ENCODE data around the gene GMDS.

GMDS gene

GRCh38 chr6:1809291-1809988, 436.0 kb downstream of the GMDS start:
- no peaks in the 10 kb centered on the region for H3K4me1 ChIP-seq (ENCODE audit: control insufficient read depth in 2 of 2, insufficient read depth in 2 of 2, low read length in 2 of 2)
- no peak overlapping the region for H3K4me3 ChIP-seq (ENCODE audit: low read length in 2 of 2)
- H3K9me3 ChIP-seq (ENCODE audit: control insufficient read depth in 2 of 2, low read length in 2 of 2), result no peaks in the 10 kb centered on the region
- no peaks in the 10 kb centered on the region for H3K36me3 ChIP-seq (ENCODE audit: control insufficient read depth in 2 of 2, insufficient read depth in 2 of 2, low read length in 2 of 2)
- no peak overlapping the region for H3K27ac ChIP-seq (ENCODE audit: low read depth in 2 of 2, low read length in 2 of 2)
- no peaks in the 10 kb centered on the region for H3K27me3 ChIP-seq (ENCODE audit: control insufficient read depth in 2 of 2, insufficient read depth in 2 of 2, low read length in 2 of 2)
- H3K9ac ChIP-seq (ENCODE audit: low read depth in 1 of 2, low read length in 2 of 2), result no peak overlapping the region

- no peak overlapping the region for H3K27ac ChIP-seq (ENCODE audit: low read depth in 2 of 2, low read length in 2 of 2)
- H3K4me3 ChIP-seq (ENCODE audit: low read length in 2 of 2), result no peak overlapping the region
- no peaks in the 10 kb centered on the region for H3K36me3 ChIP-seq (ENCODE audit: control insufficient read depth in 2 of 2, insufficient read depth in 2 of 2, low read length in 2 of 2)
- H3K9me3 ChIP-seq (ENCODE audit: control insufficient read depth in 2 of 2, low read length in 2 of 2), result no peaks in the 10 kb centered on the region
- no peaks in the 10 kb centered on the region for H3K27me3 ChIP-seq (ENCODE audit: control insufficient read depth in 2 of 2, insufficient read depth in 2 of 2, low read length in 2 of 2)
- no peaks in the 10 kb centered on the region for H3K4me1 ChIP-seq (ENCODE audit: control insufficient read depth in 2 of 2, insufficient read depth in 2 of 2, low read length in 2 of 2)
- no peak overlapping the region for H3K9ac ChIP-seq (ENCODE audit: low read depth in 1 of 2, low read length in 2 of 2)
Observed at GRCh38 chr6:1806935-1807334, 438.5 kb downstream of the GMDS start.

GRCh38 chr6:1802491-1803395, 442.7 kb downstream of the GMDS start:
- Histone ChIP-seq H3K9ac (ENCODE audit: low read depth in 1 of 2, low read length in 2 of 2) (no peak overlapping the region), H3K27me3 (ENCODE audit: control insufficient read depth in 2 of 2, insufficient read depth in 2 of 2, low read length in 2 of 2) (no peaks in the 10 kb centered on the region), H3K4me3 (ENCODE audit: low read length in 2 of 2) (no peak overlapping the region), H3K27ac (ENCODE audit: low read depth in 2 of 2, low read length in 2 of 2) (no peak overlapping the region), H3K9me3 (ENCODE audit: control insufficient read depth in 2 of 2, low read length in 2 of 2) (no peaks in the 10 kb centered on the region), H3K4me1 (ENCODE audit: control insufficient read depth in 2 of 2, insufficient read depth in 2 of 2, low read length in 2 of 2) (no peaks in the 10 kb centered on the region), H3K36me3 (ENCODE audit: control insufficient read depth in 2 of 2, insufficient read depth in 2 of 2, low read length in 2 of 2) (no peaks in the 10 kb centered on the region)

GRCh38 chr6:1801401-1801800, 444.0 kb downstream of the GMDS start:
- no peak overlapping the region for H3K27ac ChIP-seq (ENCODE audit: low read depth in 2 of 2, low read length in 2 of 2)
- H3K9me3 ChIP-seq (ENCODE audit: control insufficient read depth in 2 of 2, low read length in 2 of 2), result no peaks in the 10 kb centered on the region
- H3K4me3 ChIP-seq (ENCODE audit: low read length in 2 of 2), result no peak overlapping the region
- H3K4me1 ChIP-seq (ENCODE audit: control insufficient read depth in 2 of 2, insufficient read depth in 2 of 2, low read length in 2 of 2), result peaks cover 0 to 4% of the 10 kb centered on the region in 2 donors
- no peak overlapping the region for H3K9ac ChIP-seq (ENCODE audit: low read depth in 1 of 2, low read length in 2 of 2)
- no peaks in the 10 kb centered on the region for H3K27me3 ChIP-seq (ENCODE audit: control insufficient read depth in 2 of 2, insufficient read depth in 2 of 2, low read length in 2 of 2)
- no peaks in the 10 kb centered on the region for H3K36me3 ChIP-seq (ENCODE audit: control insufficient read depth in 2 of 2, insufficient read depth in 2 of 2, low read length in 2 of 2)

GRCh38 chr6:1800845-1801244, 444.6 kb downstream of the GMDS start:
- no peaks in the 10 kb centered on the region for H3K9me3 ChIP-seq (ENCODE audit: control insufficient read depth in 2 of 2, low read length in 2 of 2)

GRCh38 chr6:1798965-1799325, 446.5 kb downstream of the GMDS start:
- H3K36me3 ChIP-seq (ENCODE audit: control insufficient read depth in 2 of 2, insufficient read depth in 2 of 2, low read length in 2 of 2), result no peaks in the 10 kb centered on the region
- peaks cover 0 to 4% of the 10 kb centered on the region in 2 donors for H3K4me1 ChIP-seq (ENCODE audit: control insufficient read depth in 2 of 2, insufficient read depth in 2 of 2, low read length in 2 of 2)
- H3K4me3 ChIP-seq (ENCODE audit: low read length in 2 of 2), result no peak overlapping the region
- H3K9ac ChIP-seq (ENCODE audit: low read depth in 1 of 2, low read length in 2 of 2), result no peak overlapping the region
- no peaks in the 10 kb centered on the region for H3K27me3 ChIP-seq (ENCODE audit: control insufficient read depth in 2 of 2, insufficient read depth in 2 of 2, low read length in 2 of 2)
- H3K27ac ChIP-seq (ENCODE audit: low read depth in 2 of 2, low read length in 2 of 2), result no peak overlapping the region
- H3K9me3 ChIP-seq (ENCODE audit: control insufficient read depth in 2 of 2, low read length in 2 of 2), result no peaks in the 10 kb centered on the region

More at GRCh38 chr6:1800845-1801244, 444.6 kb downstream of the GMDS start:
- Histone ChIP-seq H3K4me3 (ENCODE audit: low read length in 2 of 2) (no peak overlapping the region), H3K27me3 (ENCODE audit: control insufficient read depth in 2 of 2, insufficient read depth in 2 of 2, low read length in 2 of 2) (no peaks in the 10 kb centered on the region), H3K27ac (ENCODE audit: low read depth in 2 of 2, low read length in 2 of 2) (no peak overlapping the region), H3K9ac (ENCODE audit: low read depth in 1 of 2, low read length in 2 of 2) (no peak overlapping the region), H3K4me1 (ENCODE audit: control insufficient read depth in 2 of 2, insufficient read depth in 2 of 2, low read length in 2 of 2) (peaks cover 0 to 4% of the 10 kb centered on the region in 2 donors), H3K36me3 (ENCODE audit: control insufficient read depth in 2 of 2, insufficient read depth in 2 of 2, low read length in 2 of 2) (no peaks in the 10 kb centered on the region)

GRCh38 chr6:1798303-1798964, 447.0 kb downstream of the GMDS start:
- H3K9ac ChIP-seq (ENCODE audit: low read depth in 1 of 2, low read length in 2 of 2), result no peak overlapping the region
- peaks cover 0 to 4% of the 10 kb centered on the region in 2 donors for H3K4me1 ChIP-seq (ENCODE audit: control insufficient read depth in 2 of 2, insufficient read depth in 2 of 2, low read length in 2 of 2)
- no peaks in the 10 kb centered on the region for H3K36me3 ChIP-seq (ENCODE audit: control insufficient read depth in 2 of 2, insufficient read depth in 2 of 2, low read length in 2 of 2)
- no peaks in the 10 kb centered on the region for H3K27me3 ChIP-seq (ENCODE audit: control insufficient read depth in 2 of 2, insufficient read depth in 2 of 2, low read length in 2 of 2)
- H3K9me3 ChIP-seq (ENCODE audit: control insufficient read depth in 2 of 2, low read length in 2 of 2), result no peaks in the 10 kb centered on the region
- H3K27ac ChIP-seq (ENCODE audit: low read depth in 2 of 2, low read length in 2 of 2), result no peak overlapping the region
- no peak overlapping the region for H3K4me3 ChIP-seq (ENCODE audit: low read length in 2 of 2)

GRCh38 chr6:1797801-1798200, 447.6 kb downstream of the GMDS start:
- Histone ChIP-seq H3K27me3 (ENCODE audit: control insufficient read depth in 2 of 2, insufficient read depth in 2 of 2, low read length in 2 of 2) (no peaks in the 10 kb centered on the region), H3K27ac (ENCODE audit: low read depth in 2 of 2, low read length in 2 of 2) (no peak overlapping the region), H3K4me3 (ENCODE audit: low read length in 2 of 2) (no peak overlapping the region), H3K36me3 (ENCODE audit: control insufficient read depth in 2 of 2, insufficient read depth in 2 of 2, low read length in 2 of 2) (no peaks in the 10 kb centered on the region), H3K9me3 (ENCODE audit: control insufficient read depth in 2 of 2, low read length in 2 of 2) (no peaks in the 10 kb centered on the region), H3K4me1 (ENCODE audit: control insufficient read depth in 2 of 2, insufficient read depth in 2 of 2, low read length in 2 of 2) (peaks cover 0 to 4% of the 10 kb centered on the region in 2 donors), H3K9ac (ENCODE audit: low read depth in 1 of 2, low read length in 2 of 2) (no peak overlapping the region)

- H3K9ac ChIP-seq (ENCODE audit: low read depth in 1 of 2, low read length in 2 of 2), result no peak overlapping the region
- peaks cover 0 to 4% of the 10 kb centered on the region in 2 donors for H3K4me1 ChIP-seq (ENCODE audit: control insufficient read depth in 2 of 2, insufficient read depth in 2 of 2, low read length in 2 of 2)
- H3K27ac ChIP-seq (ENCODE audit: low read depth in 2 of 2, low read length in 2 of 2), result no peak overlapping the region
- no peaks in the 10 kb centered on the region for H3K27me3 ChIP-seq (ENCODE audit: control insufficient read depth in 2 of 2, insufficient read depth in 2 of 2, low read length in 2 of 2)
- no peak overlapping the region for H3K4me3 ChIP-seq (ENCODE audit: low read length in 2 of 2)
- H3K9me3 ChIP-seq (ENCODE audit: control insufficient read depth in 2 of 2, low read length in 2 of 2), result no peaks in the 10 kb centered on the region
- no peaks in the 10 kb centered on the region for H3K36me3 ChIP-seq (ENCODE audit: control insufficient read depth in 2 of 2, insufficient read depth in 2 of 2, low read length in 2 of 2)
Observed at GRCh38 chr6:1796706-1797529, 448.5 kb downstream of the GMDS start.
